ENCODE data around the gene CCDC71L.

DNA sequence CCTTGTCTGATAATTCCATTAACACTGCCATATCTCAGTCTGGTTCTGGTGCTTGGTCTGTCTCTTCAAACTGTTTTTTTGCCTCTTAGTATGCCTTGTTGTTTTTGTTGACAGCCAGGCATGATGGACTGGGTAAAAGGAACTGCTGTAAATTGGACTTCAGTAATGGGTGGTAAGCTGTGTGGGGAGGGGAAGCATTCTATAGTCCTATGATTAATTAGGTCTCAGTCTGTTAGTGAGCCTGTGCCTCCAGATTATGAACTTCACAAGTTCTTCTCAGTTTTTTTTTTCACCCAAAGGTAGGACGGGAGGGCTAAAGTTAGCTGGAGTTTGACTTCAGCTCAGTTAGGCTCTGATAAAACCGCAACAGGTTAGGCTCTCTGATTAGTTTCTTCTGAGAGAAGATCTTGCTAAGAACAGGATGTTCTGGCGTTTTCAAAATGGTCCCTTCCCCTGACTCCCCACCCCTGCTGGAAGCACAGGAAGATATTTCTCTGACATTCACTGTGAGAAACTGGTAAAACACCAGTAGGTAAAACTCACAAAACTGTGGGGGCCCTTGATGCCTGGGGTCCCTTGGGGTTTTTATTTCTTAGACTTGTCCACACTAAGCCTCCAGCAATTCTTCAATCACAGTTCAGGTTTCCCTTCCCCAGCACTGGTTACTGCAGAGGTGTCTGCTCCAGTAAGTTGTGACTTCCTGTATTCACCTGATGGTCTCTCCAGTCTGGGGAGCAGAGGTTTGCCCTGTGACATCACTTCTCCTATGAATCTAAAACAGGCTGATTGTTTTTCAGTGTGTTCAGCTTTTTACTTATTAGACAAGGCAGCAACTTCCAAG lies 43.3 kb upstream of the CCDC71L start:
- TF ChIP-seq, protein P1, sequence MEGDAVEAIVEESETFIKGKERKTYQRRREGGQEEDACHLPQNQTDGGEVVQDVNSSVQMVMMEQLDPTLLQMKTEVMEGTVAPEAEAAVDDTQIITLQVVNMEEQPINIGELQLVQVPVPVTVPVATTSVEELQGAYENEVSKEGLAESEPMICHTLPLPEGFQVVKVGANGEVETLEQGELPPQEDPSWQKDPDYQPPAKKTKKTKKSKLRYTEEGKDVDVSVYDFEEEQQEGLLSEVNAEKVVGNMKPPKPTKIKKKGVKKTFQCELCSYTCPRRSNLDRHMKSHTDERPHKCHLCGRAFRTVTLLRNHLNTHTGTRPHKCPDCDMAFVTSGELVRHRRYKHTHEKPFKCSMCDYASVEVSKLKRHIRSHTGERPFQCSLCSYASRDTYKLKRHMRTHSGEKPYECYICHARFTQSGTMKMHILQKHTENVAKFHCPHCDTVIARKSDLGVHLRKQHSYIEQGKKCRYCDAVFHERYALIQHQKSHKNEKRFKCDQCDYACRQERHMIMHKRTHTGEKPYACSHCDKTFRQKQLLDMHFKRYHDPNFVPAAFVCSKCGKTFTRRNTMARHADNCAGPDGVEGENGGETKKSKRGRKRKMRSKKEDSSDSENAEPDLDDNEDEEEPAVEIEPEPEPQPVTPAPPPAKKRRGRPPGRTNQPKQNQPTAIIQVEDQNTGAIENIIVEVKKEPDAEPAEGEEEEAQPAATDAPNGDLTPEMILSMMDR (IDR thresholded peaks at IDR 0.05), result no peak
- no peak for TF ChIP-seq POLR2A (IDR thresholded peaks at IDR 0.05)
